NCI-H1048 (cell line): ENCODE measurements around the gene POLE4.

Experiments used
- DNase-seq: peaks from one replicate; lab custom pipeline; 2025; lab: John Stamatoyannopoulos, UW

The POLE4 gene

DNA sequence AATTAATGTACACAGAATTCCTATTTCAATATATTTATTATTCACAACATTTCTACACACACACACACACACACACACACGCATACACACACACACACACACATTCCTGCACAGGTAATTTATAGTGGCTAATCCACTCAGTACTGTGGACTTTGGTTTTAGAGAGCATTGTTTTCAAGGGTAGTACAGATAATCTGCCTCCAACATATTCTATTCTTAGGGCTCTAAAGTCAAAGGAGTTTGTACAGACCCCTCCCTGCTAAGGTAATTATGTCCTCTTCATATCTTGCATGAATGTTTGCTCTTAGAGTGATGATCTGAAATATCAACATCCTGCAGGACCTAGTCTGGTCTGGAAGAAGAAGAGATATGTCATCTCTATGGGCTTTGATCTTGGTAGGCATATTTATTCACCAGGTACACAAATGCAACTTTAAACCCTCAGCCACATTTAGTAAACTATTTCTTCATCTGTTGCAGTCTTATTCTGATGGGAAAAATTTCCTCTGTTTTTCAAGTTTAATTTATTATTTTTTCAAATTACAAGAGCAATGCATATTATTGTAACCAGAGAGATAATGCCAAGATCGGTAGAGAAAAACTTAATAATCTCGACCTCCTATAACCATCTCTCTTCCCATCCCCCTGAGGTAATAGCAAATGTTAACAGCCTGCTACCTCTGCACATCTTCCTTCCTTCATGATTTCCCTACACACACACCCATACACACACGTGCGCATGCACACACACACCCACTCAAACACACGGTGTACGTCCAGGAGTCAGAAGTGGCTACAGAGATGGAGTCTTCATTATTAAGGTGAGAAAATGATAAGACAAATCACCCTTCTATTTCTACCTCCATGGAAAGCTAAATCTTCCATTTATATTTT is 18.3 kb upstream of the POLE4 start:
- DNase-seq: no peak

DNA sequence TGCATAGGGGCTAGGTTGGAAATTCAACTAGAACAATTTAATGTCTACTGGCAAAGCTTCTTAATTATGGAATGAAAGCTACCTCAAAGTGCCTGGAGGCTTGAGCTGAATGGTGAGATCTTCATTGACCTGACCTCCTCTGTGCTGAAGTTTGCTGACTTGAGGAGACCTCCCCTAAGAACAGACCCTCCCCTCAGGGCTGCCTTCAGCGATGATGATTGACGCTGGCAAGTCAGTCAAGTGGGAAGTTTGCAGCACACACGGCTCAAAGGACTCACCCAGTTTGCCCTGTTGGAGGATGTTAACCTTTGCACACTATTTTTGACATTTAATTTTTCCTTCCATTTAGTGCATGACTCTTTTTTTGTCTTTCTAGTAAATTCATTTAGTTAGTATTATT is 17.2 kb upstream of the POLE4 start:
- DNase-seq: no peak

DNA sequence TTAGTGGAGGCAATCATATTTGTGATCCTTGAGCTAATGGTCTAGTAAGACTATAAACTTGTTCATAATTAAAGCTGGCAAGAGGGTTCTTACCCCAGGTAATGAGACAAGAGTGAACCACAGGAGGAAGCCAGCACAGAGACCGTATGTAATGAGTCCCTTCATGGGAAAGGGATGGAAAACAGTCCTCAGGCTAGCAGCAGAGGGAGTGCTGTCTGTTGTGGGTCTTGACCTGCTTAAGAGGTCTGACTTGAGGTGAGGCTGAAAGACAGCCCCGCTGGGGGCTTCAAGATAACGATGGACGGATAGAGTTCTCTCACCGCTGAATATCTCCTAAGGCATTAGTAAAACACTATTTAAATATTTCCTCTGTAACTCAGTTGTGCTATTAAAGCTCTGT is 16.2 kb upstream of the POLE4 start:
- DNase-seq: no peak

DNA sequence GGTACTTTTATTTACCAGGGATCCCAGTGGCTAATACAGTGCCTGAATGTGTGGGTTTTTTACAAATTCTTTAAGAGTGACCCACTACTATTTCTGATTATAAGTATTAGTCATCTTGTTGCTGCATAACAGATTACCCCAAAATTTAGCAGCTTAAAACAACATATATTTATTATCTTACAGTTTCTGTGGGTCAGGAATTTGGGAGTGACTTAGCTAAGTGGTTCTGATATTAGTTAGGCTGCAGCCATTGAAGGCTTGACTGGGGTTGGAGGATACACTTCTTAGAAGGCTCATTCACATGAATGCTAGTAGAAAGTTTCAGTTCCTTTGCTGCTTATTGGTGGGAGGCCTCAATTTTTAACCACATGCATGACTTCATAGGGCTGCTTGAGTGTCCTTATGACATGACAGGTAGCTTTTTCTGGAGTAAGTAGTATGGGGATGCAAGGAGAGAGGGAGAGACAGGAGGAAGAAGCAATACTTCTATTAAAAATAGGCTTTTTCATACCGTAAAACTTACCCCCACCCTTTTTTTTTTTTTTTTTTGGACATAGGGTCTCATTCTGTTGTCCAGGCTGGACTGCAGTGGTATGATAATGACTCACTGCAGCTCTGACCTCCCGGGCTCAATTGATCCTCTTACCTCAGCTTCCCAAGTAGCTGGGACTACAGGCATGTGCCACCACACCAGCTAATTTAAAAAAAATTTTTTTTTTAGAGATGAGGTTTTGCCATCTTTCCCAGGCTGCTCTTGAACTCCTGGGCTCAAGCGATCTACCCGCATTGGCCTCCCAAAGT is 13.3 kb upstream of the POLE4 start:
- no peak for DNase-seq

DNA sequence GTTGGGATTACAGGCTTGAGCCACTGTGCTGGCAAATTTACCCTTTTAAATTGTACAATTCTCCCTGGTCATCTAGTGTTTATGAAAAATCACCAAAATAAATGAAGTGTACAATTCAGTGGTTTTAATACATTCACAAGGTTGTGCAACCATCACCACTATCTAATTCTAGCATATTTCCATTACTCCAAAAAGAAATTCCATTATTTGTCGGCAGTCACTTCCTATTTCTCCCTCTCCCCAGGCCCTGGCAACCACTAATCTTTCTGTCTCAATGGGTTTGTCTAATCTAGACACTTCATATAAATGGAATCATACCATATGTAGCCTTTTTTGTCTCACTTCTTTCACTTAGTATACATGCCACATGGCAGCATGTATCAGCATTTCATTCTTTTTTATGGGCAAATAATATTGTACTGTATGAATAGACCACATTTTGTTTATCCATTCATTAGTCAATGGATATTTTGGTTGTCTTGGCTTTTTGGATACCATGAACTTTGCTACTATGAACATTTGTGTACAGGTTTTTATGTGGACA is 12.6 kb upstream of the POLE4 start:
- no peak for DNase-seq

DNA sequence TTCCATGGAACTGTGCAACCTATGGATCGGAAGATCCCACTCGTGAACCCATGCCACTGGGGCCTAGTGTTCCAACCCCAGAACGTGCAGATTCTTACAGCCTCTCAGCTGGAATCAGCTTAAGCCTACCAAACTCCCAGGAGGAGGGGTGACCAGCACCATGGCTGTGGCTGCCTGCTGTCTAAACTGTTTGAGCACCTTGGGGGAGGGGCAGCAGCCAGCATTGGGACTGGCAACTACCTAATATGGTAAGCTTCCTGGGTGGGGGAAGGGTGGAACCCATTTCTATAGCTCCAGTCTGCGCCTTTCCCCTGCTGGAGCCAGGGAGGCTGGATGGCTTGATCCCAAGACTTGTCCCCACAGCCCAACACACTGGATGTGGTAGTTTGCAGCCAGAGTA is 10.7 kb upstream of the POLE4 start:
- DNase-seq: no peak

DNA sequence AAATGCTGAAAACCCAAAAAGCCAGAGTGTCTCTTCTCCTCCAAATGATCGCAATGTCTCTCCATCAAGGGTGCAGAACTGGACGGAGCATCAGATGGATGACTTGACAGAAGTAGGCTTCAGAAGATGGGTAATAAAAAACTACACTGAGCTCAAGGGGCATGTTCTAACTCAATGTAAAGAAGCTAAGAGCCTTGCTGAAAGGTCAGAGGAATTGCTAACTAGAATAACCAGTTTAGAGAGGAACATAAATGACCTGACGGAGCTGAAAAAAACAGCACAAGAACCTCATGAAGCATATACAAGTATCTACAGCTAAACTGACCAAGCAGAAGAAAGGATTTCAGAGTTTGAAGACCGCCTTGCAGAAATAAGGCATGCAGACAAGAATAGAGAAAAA is 9.7 kb upstream of the POLE4 start:
- DNase-seq: no peak

DNA sequence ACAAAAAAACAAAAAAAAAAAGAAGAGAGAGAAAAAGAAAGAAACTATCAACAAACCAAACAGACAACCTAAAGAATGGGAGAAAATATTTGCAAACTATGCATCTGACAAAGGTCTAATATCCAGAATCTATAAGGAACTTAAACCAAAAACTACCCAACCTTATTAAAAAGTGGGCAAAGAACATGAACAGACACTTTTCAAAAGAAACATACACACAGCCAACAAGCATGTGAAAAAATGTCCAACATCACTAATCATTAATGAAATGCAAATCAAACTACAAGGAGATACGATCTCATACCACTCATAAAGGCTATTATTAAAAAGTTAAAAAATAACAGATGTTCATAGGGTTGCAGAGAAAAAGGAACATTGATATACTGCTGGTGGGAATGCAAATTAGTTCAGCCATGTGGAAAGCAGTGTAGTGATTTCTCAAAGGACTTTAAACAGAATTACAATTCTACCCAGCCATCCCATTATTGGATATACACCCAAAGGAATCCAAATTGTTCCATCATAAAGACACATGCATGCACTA is 7.2 kb upstream of the POLE4 start:
- no peak for DNase-seq

DNA sequence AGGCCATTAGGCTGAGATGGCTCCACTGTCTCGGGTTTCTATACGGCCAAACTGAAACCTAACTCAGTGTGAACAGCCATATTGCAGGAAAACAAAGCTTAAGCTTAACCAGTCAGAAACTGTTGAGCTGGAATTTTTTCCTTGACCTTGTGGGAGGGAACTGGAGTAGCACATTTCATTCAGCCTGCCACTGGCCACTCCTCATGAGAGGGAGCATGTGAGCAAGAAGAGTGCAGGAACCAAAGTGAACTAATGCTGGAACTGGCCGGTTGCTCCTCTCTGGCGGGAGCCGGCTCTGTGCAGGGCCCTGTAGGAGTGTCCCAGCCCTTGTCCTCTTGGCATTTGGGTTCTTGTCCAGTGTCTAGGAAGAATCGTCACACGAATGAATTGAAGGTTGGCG is 5.9 kb upstream of the POLE4 start:
- no peak for DNase-seq

DNA sequence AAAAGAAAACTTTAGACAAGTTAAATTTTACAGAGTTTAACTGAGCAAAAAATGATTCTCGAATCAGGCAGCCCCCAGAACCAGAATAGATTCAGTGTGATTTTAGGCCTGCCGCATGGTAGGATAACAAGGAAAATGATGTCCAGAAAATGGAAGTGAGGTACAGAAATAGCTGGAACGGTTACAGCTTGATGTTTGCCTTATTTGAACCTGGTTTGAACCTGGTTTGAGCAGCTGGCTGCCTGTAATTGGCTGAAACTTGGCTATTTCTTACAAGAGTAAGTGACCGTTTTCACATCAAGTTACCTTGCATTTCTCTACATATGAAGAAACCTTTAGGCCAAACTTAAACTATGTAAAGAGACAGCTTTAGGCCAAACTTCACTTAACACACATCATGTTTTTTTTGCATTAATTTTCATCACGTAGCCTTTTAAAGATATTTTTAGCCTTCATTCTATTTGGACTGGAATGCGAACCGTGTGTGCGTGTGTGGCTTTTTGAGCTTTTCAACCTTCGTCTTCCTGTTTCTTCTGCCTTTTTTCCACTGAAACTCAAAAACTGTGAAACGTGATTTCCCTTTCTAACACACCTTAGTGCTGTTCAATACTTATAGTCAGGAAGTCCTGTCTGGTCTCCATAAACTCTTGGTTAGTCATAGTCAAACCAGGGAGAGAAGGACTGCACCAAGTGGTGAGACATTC is 4.5 kb upstream of the POLE4 start:
- DNase-seq: no peak

DNA sequence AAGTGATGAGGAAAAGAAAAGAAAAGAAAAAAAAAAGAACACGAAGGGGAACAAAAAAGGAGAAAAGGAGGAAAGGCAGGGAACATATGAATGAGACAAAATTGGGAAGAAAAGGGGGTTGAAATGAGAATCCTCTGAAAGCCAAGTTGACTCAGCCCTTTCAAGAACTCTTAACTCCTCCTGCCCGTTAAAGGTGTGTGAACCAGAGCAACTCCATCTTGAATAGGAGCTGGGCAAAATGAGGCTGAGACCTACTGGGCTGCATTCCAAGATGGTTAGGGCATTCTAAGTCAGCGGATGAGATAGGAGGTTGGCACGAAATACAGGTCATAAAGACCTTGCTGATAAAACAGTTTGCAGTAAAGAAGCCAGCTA is 4.0 kb upstream of the POLE4 start:
- no peak for DNase-seq

DNA sequence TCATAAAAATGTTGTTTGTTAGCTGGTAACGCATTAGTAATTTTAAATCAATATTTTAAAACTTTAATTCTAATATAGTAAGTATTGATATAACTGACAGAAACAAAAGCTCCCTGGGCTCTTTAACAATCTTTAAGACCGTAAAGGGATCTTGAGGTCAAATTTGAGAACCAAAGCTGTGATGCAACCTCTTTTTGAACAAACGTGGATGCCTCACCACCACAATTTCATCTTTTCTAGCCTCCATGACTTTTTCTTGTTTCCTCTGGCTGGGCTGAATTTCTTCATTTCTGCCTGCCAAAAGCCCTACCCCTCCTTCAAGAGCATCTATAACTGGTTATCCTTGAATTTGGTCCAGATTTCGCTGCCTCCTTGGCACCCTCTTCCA is 563 bp upstream of the POLE4 start:
- no peak for DNase-seq

DNA sequence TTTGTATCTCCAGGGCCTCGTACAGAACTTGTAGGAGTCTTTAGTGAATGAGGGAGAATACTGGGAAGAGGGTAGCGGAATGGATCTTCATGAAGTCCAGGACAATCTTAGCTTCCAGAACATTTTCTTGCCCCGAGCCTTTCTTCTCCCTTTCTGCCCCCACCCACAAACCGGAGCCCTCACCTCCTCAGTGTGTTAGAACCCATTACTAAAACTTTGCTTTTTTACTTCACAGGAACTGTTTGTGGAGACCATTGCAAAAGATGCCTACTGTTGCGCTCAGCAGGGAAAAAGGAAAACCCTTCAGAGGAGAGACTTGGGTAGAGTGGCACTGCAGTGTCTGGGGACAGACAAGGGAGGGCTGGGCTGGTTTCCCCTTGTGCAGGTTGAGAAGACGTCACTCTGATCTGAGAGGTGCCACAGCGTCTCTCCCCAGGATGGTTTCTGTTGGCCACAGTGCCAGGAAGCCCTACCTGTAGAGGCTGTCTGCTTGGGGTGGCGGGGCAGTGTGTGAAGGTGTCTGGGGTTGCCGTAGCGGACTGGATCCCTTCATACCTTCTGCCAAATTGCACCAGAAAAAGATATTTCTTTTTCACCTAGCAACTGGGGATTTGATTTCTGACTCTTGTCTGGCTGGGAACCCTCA is 786 bp downstream of the POLE4 start:
- no peak for DNase-seq

DNA sequence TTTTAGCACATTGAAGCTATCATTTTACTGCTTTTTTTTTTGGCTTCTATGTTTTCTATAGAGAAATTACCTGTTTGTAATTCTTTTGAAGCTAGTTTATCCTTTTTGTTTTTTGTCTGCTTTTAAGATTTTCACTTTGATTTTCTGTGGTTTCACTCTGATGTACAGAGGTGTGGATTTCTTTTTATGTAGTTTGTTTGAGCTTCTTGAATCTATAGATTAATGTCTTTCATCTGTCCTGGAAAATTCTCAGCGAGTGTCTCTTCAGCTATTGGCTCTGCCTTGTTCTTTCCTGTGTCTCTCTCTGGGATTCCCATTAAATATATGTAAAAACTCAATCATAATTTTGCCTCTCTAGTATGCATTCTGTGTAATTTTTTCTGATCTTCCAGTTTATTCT is 8.4 kb downstream of the POLE4 start:
- DNase-seq: no peak

DNA sequence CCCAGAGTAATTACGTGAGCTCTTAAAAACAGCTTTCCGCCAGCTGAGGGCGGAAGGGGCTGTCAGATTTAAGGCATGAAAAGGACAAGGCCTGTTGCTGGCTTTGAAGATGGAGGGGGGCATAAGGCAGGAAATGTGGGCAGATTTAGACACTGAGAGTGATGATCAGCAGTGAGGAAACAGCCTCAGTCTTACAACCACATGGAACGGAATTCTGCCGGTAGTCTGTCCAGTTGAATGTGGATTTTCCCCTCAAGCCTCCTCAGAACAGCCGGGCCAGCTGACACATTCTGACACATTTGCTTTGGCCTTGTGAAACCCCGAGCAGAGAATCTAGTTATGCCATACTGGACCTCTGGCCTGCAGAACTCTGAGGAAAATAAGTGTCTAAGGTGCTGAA is 16.6 kb downstream of the POLE4 start:
- no peak for DNase-seq

DNA sequence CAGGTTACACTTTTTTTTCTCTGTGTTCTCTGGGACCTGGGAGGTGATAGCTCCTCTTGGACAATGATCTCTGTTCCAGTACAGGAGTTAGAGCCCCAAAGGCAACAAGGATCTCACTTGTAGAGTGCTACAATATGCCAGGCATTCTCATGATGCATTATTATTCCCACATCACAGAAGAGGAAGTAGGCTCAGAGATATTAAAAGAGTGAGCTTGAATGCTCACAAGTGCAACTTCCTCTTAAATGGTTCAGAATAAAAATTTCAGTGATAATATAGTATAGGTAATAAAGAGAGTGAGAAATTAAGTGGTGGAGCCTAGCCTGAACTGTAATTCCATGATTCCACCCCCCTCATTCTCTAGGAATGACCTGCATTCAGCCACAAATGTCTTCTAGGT is 21.4 kb downstream of the POLE4 start:
- DNase-seq: no peak

DNA sequence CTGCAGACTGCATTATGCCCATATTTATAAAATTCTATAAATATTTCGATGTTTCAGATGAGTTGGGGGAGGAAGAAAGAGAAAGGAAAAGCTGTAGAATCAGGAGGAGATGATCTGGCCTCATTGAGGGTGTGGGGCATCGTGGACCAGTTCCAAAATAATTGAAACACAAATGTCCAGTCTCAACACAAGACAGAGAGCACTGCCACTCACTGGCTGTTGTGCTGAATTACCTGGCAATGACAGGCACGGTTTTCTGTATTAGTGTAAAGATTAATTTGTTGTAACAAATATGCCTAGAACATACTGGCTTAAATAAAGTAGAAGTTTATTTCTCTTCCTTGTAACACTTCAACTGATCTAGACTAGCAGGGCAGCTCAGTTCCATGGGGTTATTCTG is 24.1 kb downstream of the POLE4 start:
- DNase-seq: no peak

DNA sequence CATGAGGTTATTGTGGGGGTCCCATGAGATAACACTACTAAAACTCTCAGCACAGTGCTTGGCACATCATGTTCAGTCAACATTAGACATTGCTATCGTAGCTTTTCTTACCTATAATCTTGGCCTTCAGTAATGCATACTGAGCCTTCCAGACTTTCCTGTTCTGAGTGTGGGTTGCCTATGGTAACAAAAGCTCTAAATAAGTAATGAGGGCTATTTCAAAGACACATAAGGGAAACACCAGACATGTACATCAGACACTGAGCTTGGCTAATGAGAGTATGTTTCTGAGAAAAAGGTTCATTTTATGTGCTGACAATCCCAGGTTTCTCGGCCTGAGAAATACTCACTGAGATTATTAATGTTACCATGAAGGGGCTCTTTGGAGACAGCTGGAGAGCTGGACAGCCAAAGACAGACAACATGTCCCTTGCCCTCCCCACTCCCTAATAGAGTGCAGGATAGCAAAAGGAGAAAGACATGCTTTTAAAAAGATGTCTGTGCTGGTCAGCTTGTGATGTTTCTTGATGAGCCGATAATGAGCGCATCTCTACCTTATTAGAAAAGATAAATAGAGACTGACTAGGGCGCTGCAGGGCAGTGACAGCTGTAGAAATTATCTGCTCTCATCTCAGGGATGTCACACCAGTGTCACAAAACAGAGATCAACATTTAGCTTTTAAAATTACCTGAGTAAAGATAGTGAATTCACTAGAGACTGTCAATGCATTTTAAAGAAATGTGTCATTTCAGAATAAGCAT is 25.4 kb downstream of the POLE4 start:
- DNase-seq: no peak

DNA sequence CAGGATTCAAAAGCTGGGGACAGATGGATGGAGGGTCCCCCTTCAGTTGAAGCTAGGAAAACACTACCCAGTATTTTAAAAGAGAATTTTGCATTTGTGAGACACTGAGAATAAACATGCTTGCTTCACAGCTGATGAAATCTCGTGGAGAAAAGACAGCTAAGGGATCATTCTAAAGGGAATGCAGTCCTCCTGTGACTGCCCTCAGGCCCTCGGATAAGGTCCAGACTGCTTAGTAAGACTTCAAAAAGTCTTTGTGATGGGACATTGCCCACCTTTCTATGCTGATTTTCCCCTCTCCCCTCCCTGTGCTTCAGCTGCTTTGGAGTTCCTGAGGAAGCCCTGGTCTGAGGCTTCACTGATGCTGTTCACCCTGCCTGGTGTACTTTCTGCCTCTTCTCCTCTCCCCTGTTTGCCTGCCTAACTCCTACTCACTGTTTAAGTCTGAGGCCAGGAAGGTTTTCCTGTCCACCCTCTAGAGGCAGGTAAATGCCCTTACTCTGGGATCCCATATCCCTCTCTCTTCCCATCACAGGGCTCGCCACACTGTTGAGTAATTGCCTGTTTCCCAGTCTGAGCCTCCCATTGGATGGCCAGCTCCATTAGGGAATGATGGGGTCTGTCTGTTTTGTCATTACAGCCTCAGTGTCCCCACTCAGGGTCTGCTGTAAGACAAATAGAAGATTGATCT is 26.6 kb downstream of the POLE4 start:
- DNase-seq: no peak

DNA sequence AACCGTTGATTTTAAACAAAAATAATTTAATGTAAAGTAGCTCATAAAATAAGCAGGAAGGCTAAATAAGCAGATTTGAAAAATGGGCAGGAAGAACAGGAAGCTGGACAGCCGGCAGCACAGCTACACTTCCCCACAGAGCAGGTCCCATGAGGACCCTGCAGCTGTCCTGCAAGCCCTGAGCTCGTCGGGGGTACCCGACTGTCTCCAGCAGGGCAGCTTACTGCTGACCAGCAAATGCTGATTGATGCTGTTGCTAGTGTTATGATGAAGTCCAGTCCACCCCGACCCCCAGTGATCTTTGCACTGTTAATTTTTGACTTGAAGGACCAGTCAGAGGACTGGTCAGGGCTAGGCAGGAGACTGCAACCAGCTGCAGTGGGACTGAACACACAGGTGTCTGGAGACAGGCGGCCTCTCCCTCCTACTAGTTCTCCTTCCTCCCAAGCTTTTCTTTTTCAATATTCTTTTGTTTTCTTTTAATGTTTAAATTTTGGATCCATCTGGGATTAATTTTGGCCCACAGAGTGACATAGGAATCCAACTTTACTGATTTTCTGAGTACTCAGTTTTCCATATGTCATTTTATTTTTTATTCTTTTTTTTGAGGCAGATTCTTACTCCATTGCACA is 27.7 kb downstream of the POLE4 start:
- DNase-seq: no peak
